Measurements from ENCODE around the gene CACNA2D3.

GRCh38 chr3:54547846-54548245 lies 425.5 kb downstream of the CACNA2D3 start:
- TF ChIP-seq CTCF (conservative IDR thresholded peaks at IDR 0.05 in 1 of 2, IDR thresholded peaks at IDR 0.05 in 1 of 2; ENCODE audit: extremely low read depth in 1 of 2, insufficient read depth in 1 of 2, low read depth in 1 of 2, low read length in 2 of 2) (no peak), EZH2 (IDR thresholded peaks at IDR 0.05; ENCODE audit: borderline replicate concordance, low read length) (no peak)
